HG02571 (cell line): ENCODE results near the gene GGA1.

ENCODE experiments used
- ATAC-seq: cut with Tn5 transposase; IDR thresholded peaks from one replicate; pipeline ENCODE4 v1.9.1; 2021; ENCODE audit warnings: mild to moderate bottlenecking, moderate library complexity; ENCODE audit not compliant: unreplicated experiment

GGA1 gene

GRCh38 chr22:37628830-37629229 lies 20.2 kb downstream of the GGA1 start:
- ATAC-seq = no peak

GRCh38 chr22:37629928-37630327 lies 21.3 kb downstream of the GGA1 start:
- ATAC-seq = no peak

- no peak for ATAC-seq
These were observed 22.3 kb downstream of the GGA1 start for GRCh38 chr22:37630839-37631435.

- no peak for ATAC-seq
These were observed 23.0 kb downstream of the GGA1 start for GRCh38 chr22:37631448-37632173.

GRCh38 chr22:37632174-37633088 lies 23.8 kb downstream of the GGA1 start:
- ATAC-seq = no peak

- ATAC-seq = peak; percentile 53
These were observed 24.5 kb downstream of the GGA1 start for GRCh38 chr22:37633089-37633624.

- peak; percentile 48 for ATAC-seq
These were observed 25.2 kb downstream of the GGA1 start for GRCh38 chr22:37633625-37634416.

- ATAC-seq = no peak
These were observed 25.8 kb downstream of the GGA1 start for GRCh38 chr22:37634417-37634924.

GRCh38 chr22:37635157-37635556 lies 26.5 kb downstream of the GGA1 start:
- ATAC-seq = no peak

- no peak for ATAC-seq
These were observed 27.7 kb downstream of the GGA1 start for GRCh38 chr22:37636186-37636948.

- no peak for ATAC-seq
These were observed 28.3 kb downstream of the GGA1 start for GRCh38 chr22:37636949-37637273.

GRCh38 chr22:37638391-37639069 lies 29.9 kb downstream of the GGA1 start:
- ATAC-seq = no peak

- no peak for ATAC-seq
These were observed 30.6 kb downstream of the GGA1 start, which contains the start of gene SH3BP1 for GRCh38 chr22:37639070-37639760. Gene SH3BP1 (plus strand): TSS chr22:37639669. CDS start chr22:37639788, 119 bp downstream.

GRCh38 chr22:37639771-37640590 lies 31.3 kb downstream of the GGA1 start:
- ATAC-seq = no peak

GRCh38 chr22:37640591-37641560 lies 32.2 kb downstream of the GGA1 start:
- ATAC-seq = no peak

GRCh38 chr22:37641561-37641949 lies 32.9 kb downstream of the GGA1 start:
- ATAC-seq = no peak
